GM12878 (cell line): ENCODE data around the gene FARS2. TPM values are rescaled to one million over a fixed set of nuclear protein-coding genes. Genes with fewer than 3 reads are reported as not detected.

Source experiments
- ATAC-seq: fragments of 200-7000 bp; cut with Tn5 transposase; 3 replicates; pipeline ENCODE4 v1.9.1; 2020; ENCODE audit warnings: mild to moderate bottlenecking, moderate library complexity
- BruUV-seq: library from RNA; stranded (reverse); fragments of 400-500 nt; replicated peaks from 2 replicates; lab custom pipeline; 2021; lab: Mats Ljungman, UMichigan
- CTCF ChIA-PET: fragments of 300-600 bp; sonication (Branson Sonifier 250); formaldehyde crosslinking; extraction: SDS; loops from one replicate; lab custom pipeline; 2021; ENCODE audit warnings: inconsistent platforms; lab: Yijun Ruan, JAX
- POLR2A ChIA-PET: fragments of 350-600 bp; formaldehyde crosslinking; extraction: SDS; loops from one replicate; lab custom pipeline; 2021; ENCODE audit warnings: inconsistent platforms; lab: Charles Lee
- RAD21 ChIA-PET: fragments of 300-600 bp; sonication (Branson Sonifier 250); formaldehyde crosslinking; loops from one replicate; lab custom pipeline; 2023; ENCODE audit warnings: antibody characterized with exemption; ENCODE audit not compliant: unreplicated experiment; lab: Charles Lee
- SMC1A ChIA-PET: fragments of 300-600 bp; sonication (Branson Sonifier 250); formaldehyde crosslinking; loops from one replicate; lab custom pipeline; 2023; ENCODE audit not compliant: unreplicated experiment, uncharacterized antibody; lab: Charles Lee
- DNase-seq: peaks from one replicate; pipeline ENCODE4 v3.0.0-alpha.2; 2011; ENCODE audit warnings: low read depth, low spot score
- FAIRE-seq: peaks from 3 replicates; lab custom pipeline; 2011; peaks lifted over from hg19 to GRCh38; lab: Jason Lieb, UNC
- H2AFZ ChIP-seq: 2 replicates; pipeline ENCODE4 v1.6.0; 2011; ENCODE audit warnings: low read depth, low read length, control low read depth; ENCODE audit not compliant: control insufficient read depth
- H3K27ac ChIP-seq: 2 replicates; pipeline ENCODE4 v1.5.1; 2011; ENCODE audit warnings: control low read depth; ENCODE audit not compliant: control insufficient read depth, insufficient read depth
- H3K27me3 ChIP-seq, 2 experiments: replicated peaks in 1 of 2; 2 replicates each; pipeline versions ENCODE4 v1.6.0 to v1.6.1; 2011; ENCODE audit warnings: low read length in 1 of 2; ENCODE audit not compliant: control insufficient read depth in 2 of 2, insufficient read depth in 2 of 2
- H3K36me3 ChIP-seq, 2 experiments: 2 replicates each; pipeline ENCODE4 v1.5.1; 2011; ENCODE audit warnings: low read length in 1 of 2; ENCODE audit not compliant: control insufficient read depth in 2 of 2, insufficient read depth in 2 of 2
- H3K4me1 ChIP-seq: 2 replicates; pipeline ENCODE4 v1.6.1; 2011; ENCODE audit warnings: mild to moderate bottlenecking, low read length, moderate library complexity, mixed read lengths; ENCODE audit not compliant: control insufficient read depth, insufficient read depth
- H3K4me2 ChIP-seq: 2 replicates; pipeline ENCODE4 v1.6.0; 2011; ENCODE audit warnings: control low read depth; ENCODE audit not compliant: control insufficient read depth, insufficient read depth
- H3K4me3 ChIP-seq: fragments of 200-600 bp; sonication (generic); 2 replicates; pipeline ENCODE4 v1.5.1; 2016
- H3K79me2 ChIP-seq: 2 replicates; pipeline ENCODE4 v1.6.0; 2011; ENCODE audit warnings: low read length; ENCODE audit not compliant: control insufficient read depth, insufficient read depth
- H3K9ac ChIP-seq: 2 replicates; pipeline ENCODE4 v1.8.0; 2011; ENCODE audit warnings: low read length, control low read depth, mixed read lengths; ENCODE audit not compliant: control insufficient read depth, insufficient read depth
- H3K9me3 ChIP-seq: replicated peaks from 3 replicates; pipeline ENCODE4 v1.5.1; 2011; ENCODE audit warnings: mild to moderate bottlenecking, low read length; ENCODE audit not compliant: control insufficient read depth, insufficient read depth
- H4K20me1 ChIP-seq: 2 replicates; pipeline ENCODE4 v1.6.0; 2011; ENCODE audit not compliant: control insufficient read depth, insufficient read depth
- BACH1 ChIP-seq: fragments of 450-650 bp; IDR thresholded peaks from 2 replicates; pipeline ENCODE4 v1.6.1; 2017; ENCODE audit warnings: mild to moderate bottlenecking, borderline replicate concordance
- CEBPB ChIP-seq, 2 experiments: fragments of 150-350 bp in 1 of 2; IDR thresholded peaks; 2 replicates each; pipeline ENCODE4 v1.6.1; 2012 to 2014; ENCODE audit warnings: low read depth in 2 of 2, low read length in 2 of 2, borderline replicate concordance in 1 of 2, inconsistent platforms in 1 of 2
- CHD4 ChIP-seq: fragments of 200-600 bp; sonication (generic); IDR thresholded peaks from 2 replicates; pipeline ENCODE4 v1.6.1; 2016; ENCODE audit warnings: mild to moderate bottlenecking
- CREB1 ChIP-seq: IDR thresholded peaks from 2 replicates; pipeline ENCODE4 v1.6.1; 2012; ENCODE audit warnings: low read depth, mild to moderate bottlenecking, inconsistent platforms
- EGR1 ChIP-seq, 2 experiments: IDR thresholded peaks; 1 replicate in 1 of 2; 2 replicates in 1 of 2; pipeline ENCODE4 v1.6.1; 2011 to 2012; ENCODE audit warnings: low read depth in 2 of 2, low read length in 2 of 2, borderline replicate concordance in 1 of 2, mild to moderate bottlenecking in 1 of 2, moderate library complexity in 1 of 2
- KAT2A ChIP-seq: conservative IDR thresholded peaks from 2 replicates; pipeline ENCODE4 v1.6.1; 2011; ENCODE audit warnings: low read depth, low read length; ENCODE audit not compliant: control insufficient read depth
- MEF2B ChIP-seq: fragments of 450-650 bp; IDR thresholded peaks from 2 replicates; pipeline ENCODE4 v1.6.1; 2018; ENCODE audit warnings: mild to moderate bottlenecking, moderate library complexity; ENCODE audit not compliant: partially characterized antibody, poor library complexity, severe bottlenecking
- PAX8 ChIP-seq: fragments of 450-650 bp; IDR thresholded peaks from 2 replicates; pipeline ENCODE4 v1.6.1; 2017; ENCODE audit warnings: mild to moderate bottlenecking, moderate library complexity
- RBBP5 ChIP-seq: fragments of 200-600 bp; sonication (generic); conservative IDR thresholded peaks from 2 replicates; pipeline ENCODE4 v1.6.1; 2016
- RFX5 ChIP-seq: IDR thresholded peaks from 2 replicates; pipeline ENCODE4 v1.6.1; 2011; ENCODE audit warnings: low read depth, low read length, improper control_type of control experiment
- SIN3A ChIP-seq: IDR thresholded peaks from 2 replicates; pipeline ENCODE4 v1.6.1; 2012; ENCODE audit warnings: low read depth, low read length, improper control_type of control experiment
- SPI1 ChIP-seq: IDR thresholded peaks from 2 replicates; pipeline ENCODE4 v1.6.1; 2011; ENCODE audit warnings: low read depth, mild to moderate bottlenecking, low read length, moderate library complexity, borderline replicate concordance; ENCODE audit not compliant: insufficient read depth
- STAT3 ChIP-seq: IDR thresholded peaks from 2 replicates; pipeline ENCODE4 v1.6.1; 2011; ENCODE audit warnings: low read depth, low read length, improper control_type of control experiment
- YBX1 ChIP-seq: fragments of 450-650 bp; IDR thresholded peaks from 2 replicates; pipeline ENCODE4 v1.6.1; 2016; ENCODE audit warnings: antibody characterized with exemption
- ZZZ3 ChIP-seq: IDR thresholded peaks from 2 replicates; pipeline ENCODE4 v1.6.1; 2011; ENCODE audit warnings: low read depth; ENCODE audit not compliant: control insufficient read depth, insufficient read length
- in situ Hi-C: fragments of 300-500 bp; cut with MboI; formaldehyde crosslinking; loops from 9 replicates; pipeline ENCODE4 v1.14.3; 2018; ENCODE audit warnings: mixed read lengths
- intact Hi-C: fragments of 100-400 bp; cut with micrococcal nuclease; formaldehyde crosslinking; loops from one replicate; pipeline ENCODE4 v1.14.2; 2022; ENCODE audit not compliant: unreplicated experiment
- polyA plus RNA-seq, 11 experiments: library from polyadenylated mRNA; depleted of rRNA in 4 of 11; unstranded in 6 of 11; stranded (reverse) in 5 of 11; fragments of >200 nt; fragmentation: Nextera tagmentation in 4 of 11; fragmentation: Illumina TruSeq in 1 of 11; extraction: Ambion mirVana in 4 of 11; extraction: Trizol in 1 of 11; gene quantifications; 1 replicate in 1 of 11; 2 replicates in 10 of 11; pipeline versions ENCODE4 v1.2.1 to v1.2.3, GENCODE V29; 2011 to 2016; ENCODE audit warnings: inconsistent platforms in 2 of 11, missing spikeins in 2 of 11, low read depth in 1 of 11
- total RNA-seq, 4 experiments: library from RNA; depleted of rRNA in 3 of 4; stranded (reverse); fragments of >200 nt in 3 of 4; fragmentation: Illumina TruSeq in 1 of 4; extraction: Trizol in 1 of 4; gene quantifications; 2 replicates each; pipeline versions ENCODE4 v1.2.1 to v1.2.3, GENCODE V29; 2013 to 2021
- TF ChIP-seq, protein P1 (sequence below): fragments of 450-650 bp; formaldehyde crosslinking; IDR thresholded peaks from 2 replicates; pipeline ENCODE4 v1.4.0; 2022; ENCODE audit warnings: mild to moderate bottlenecking, moderate library complexity
- TF ChIP-seq, protein P2 (sequence below): fragments of 450-650 bp; IDR thresholded peaks from 2 replicates; pipeline ENCODE4 v1.6.1; 2017; ENCODE audit warnings: antibody characterized with exemption, mild to moderate bottlenecking, moderate library complexity

FARS2 gene
- total and polyA plus RNA-seq, 10 of the 15 experiments (the other 5 are each of a cell fraction or from before 2014, with no cell fraction given): 16.8 to 46.7 (median 25.6) TPM

DNA sequence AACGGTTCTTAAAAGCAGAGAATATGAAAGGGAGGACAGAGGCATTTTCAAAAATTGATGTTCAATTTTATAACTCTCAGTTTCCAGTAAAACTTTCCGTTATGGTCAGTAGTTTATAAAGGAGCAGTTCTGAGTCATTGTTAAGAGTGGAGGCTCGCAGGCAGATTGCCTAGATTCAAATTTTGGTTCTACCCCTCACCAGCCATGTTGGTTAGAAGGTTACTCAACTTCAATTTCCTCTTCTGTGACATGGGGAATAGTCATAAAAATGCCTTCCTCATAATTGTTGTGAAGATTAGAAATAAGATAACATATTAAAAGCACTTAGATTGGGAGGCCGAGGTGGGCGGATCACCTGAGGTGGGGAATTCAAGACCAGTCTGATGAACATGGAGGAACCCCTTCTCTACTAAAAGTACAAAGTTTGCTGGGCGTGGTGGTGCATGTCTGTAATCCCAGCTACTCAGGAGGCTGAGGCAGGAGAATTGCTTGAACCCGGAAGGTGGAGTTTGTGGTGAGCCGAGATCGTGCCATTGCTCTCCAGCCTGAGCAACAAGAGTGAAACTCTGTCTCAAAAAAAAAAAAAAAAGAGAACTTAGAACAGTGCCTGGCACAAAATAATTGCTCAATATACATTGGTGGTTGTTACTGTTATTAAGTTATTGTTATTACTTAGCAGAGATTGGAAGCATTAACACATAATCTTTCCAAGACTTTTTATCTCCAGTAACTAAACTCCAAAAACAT lies 396.5 kb downstream of the FARS2 start (continued):
- TF ChIP-seq KAT2A (no peak), YBX1 (no peak), CEBPB (IDR thresholded peaks at IDR 0.05; ENCODE audit: borderline replicate concordance in 1 of 2, low read depth in 2 of 2, low read length in 2 of 2) (no peak), BACH1 (no peak), PAX8 (no peak), RBBP5 (no peak)
- TF ChIP-seq, all 136 proteins: peak for 0

DNA sequence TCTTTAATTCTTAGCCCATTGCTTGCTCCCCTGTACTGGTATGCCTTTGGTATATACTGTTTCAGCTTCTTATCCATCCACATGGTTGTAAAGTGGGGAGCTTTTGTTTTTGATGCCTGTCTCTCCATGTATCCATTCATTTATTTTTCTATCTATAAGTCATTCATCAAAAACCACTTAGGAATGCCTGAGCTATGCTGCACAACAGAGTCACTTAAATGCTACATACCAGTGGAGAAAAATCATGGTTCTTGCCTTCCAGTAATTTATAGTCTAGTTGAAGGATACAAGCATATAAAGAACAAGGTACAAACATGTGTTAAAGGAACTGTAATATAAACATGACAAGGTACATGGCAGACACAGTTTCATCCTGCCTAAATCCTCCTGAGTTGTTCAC lies 398.2 kb downstream of the FARS2 start:
- Histone ChIP-seq H3K4me1 (0 out of 2 replicates have a peak, but pooled peaks cover 3% of the 10 kb centered on the region), H3K79me2 (no peaks in the 10 kb centered on the region), H3K27me3 (no peaks in the 10 kb centered on the region), H2AFZ (no peak overlapping the region), H3K36me3 (no peaks in the 10 kb centered on the region), H3K9ac (no peak overlapping the region), H4K20me1 (no peaks in the 10 kb centered on the region), H3K4me2 (no peak overlapping the region), H3K27ac (no peak overlapping the region), H3K9me3 (no peaks in the 10 kb centered on the region), H3K4me3 (no peak overlapping the region)
- in situ Hi-C loops: no loop called here
- ChIA-PET SMC1A (interaction anchor here (0.9 kb wide), 1 partner anchor 8 kb away, joined by 4 read pairs; no protein-coding TSS in a partner anchor), CTCF (interaction anchor here (0.7 kb wide), 1 partner anchor 178 kb away, joined by 3 read pairs; no protein-coding TSS in a partner anchor), RAD21 (no interaction called here), POLR2A (no interaction called here)
- ATAC-seq (no peak), FAIRE-seq (no peak), DNase-seq (no peak)
- BruUV-seq: no TSS peak
- intact Hi-C loops: no loop called here
- TF ChIP-seq, protein P1, sequence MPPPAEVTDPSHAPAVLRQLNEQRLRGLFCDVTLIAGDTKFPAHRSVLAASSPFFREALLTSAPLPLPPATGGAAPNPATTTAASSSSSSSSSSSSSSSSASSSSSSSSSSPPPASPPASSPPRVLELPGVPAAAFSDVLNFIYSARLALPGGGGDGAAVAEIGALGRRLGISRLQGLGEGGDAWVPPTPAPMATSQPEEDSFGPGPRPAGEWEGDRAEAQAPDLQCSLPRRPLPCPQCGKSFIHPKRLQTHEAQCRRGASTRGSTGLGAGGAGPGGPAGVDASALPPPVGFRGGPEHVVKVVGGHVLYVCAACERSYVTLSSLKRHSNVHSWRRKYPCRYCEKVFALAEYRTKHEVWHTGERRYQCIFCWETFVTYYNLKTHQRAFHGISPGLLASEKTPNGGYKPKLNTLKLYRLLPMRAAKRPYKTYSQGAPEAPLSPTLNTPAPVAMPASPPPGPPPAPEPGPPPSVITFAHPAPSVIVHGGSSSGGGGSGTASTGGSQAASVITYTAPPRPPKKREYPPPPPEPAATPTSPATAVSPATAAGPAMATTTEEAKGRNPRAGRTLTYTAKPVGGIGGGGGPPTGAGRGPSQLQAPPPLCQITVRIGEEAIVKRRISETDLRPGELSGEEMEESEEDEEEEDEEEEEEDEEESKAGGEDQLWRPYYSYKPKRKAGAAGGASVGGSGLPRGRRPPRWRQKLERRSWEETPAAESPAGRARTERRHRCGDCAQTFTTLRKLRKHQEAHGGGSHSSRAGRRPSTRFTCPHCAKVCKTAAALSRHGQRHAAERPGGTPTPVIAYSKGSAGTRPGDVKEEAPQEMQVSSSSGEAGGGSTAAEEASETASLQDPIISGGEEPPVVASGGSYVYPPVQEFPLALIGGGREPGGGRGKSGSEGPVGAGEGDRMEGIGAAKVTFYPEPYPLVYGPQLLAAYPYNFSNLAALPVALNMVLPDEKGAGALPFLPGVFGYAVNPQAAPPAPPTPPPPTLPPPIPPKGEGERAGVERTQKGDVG (CRISPR knock-in tag): no peak
- TF ChIP-seq EGR1 (IDR thresholded peaks at IDR 0.05; ENCODE audit: borderline replicate concordance in 1 of 2, low read depth in 2 of 2, low read length in 2 of 2) (no peak), RBBP5 (no peak), RFX5 (no peak), CHD4 (no peak), STAT3 (no peak), CREB1 (no peak), ZZZ3 (no peak), SPI1 (no peak), MEF2B (no peak), SIN3A (no peak)
- TF ChIP-seq, protein P2, sequence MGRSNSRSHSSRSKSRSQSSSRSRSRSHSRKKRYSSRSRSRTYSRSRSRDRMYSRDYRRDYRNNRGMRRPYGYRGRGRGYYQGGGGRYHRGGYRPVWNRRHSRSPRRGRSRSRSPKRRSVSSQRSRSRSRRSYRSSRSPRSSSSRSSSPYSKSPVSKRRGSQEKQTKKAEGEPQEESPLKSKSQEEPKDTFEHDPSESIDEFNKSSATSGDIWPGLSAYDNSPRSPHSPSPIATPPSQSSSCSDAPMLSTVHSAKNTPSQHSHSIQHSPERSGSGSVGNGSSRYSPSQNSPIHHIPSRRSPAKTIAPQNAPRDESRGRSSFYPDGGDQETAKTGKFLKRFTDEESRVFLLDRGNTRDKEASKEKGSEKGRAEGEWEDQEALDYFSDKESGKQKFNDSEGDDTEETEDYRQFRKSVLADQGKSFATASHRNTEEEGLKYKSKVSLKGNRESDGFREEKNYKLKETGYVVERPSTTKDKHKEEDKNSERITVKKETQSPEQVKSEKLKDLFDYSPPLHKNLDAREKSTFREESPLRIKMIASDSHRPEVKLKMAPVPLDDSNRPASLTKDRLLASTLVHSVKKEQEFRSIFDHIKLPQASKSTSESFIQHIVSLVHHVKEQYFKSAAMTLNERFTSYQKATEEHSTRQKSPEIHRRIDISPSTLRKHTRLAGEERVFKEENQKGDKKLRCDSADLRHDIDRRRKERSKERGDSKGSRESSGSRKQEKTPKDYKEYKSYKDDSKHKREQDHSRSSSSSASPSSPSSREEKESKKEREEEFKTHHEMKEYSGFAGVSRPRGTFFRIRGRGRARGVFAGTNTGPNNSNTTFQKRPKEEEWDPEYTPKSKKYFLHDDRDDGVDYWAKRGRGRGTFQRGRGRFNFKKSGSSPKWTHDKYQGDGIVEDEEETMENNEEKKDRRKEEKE: no peak
